ENCODE data around the gene CAMSAP3. TPM values are rescaled to one million over a fixed set of nuclear protein-coding genes. Genes with fewer than 3 reads are reported as not detected.

The CAMSAP3 gene
- total RNA-seq, 1 experiment from 2014 or later: 28.4 TPM

GRCh38 chr19:7560255-7560654, 35.4 kb upstream of the CAMSAP3 start:
- no peak overlapping the region for H4K5ac ChIP-seq (ENCODE audit: insufficient read length, low read depth, low read length)
- no peak overlapping the region for H4K91ac ChIP-seq (ENCODE audit: insufficient read length, low read depth, low read length)
- H3K27me3 Mint-ChIP-seq (ENCODE audit: low read depth): peaks cover 1% of the 10 kb centered on the region; the same call in 1 of the 2 replicates
- H3K4me1 Mint-ChIP-seq: peaks cover 0 to 2% of the 10 kb centered on the region in 2 experiments; a peak in 1 of 4 replicates
- H3K23ac ChIP-seq (ENCODE audit: insufficient read length, low read depth, low read length): no peak overlapping the region
- no peak overlapping the region for H2AK5ac ChIP-seq (ENCODE audit: insufficient read length, low read length)
- no peak overlapping the region for H3K4me2 ChIP-seq (ENCODE audit: insufficient read depth, insufficient read length, low read length)
- no peak overlapping the region for H3K18ac ChIP-seq (ENCODE audit: insufficient read length, low read depth, low read length)
- peaks cover 17 to 47% (median 32%) of the 10 kb centered on the region in 3 experiments; a peak in 6 of 7 replicates for H3K36me3 Mint-ChIP-seq (ENCODE audit: insufficient read depth in 1 of 3, low read depth in 3 of 3)
- H2BK15ac ChIP-seq (ENCODE audit: low read depth, low read length): no peak overlapping the region
- H3K27me3 ChIP-seq (ENCODE audit: insufficient read depth, low read length): no peaks in the 10 kb centered on the region
- H3K56ac ChIP-seq (ENCODE audit: insufficient read length, low read depth, low read length): no peak overlapping the region
- H3K23me2 ChIP-seq (ENCODE audit: insufficient read length, low read depth, low read length, poor library complexity, severe bottlenecking): no peaks in the 10 kb centered on the region
- no peak overlapping the region for H2BK20ac ChIP-seq (ENCODE audit: low read depth, low read length, poor library complexity, severe bottlenecking)
- H3K4me1 ChIP-seq (ENCODE audit: insufficient read depth, low read length): peaks cover 2% of the 10 kb centered on the region; the same call in 1 of the 2 replicates
- H2BK12ac ChIP-seq (ENCODE audit: insufficient read length, low read depth, low read length): no peak overlapping the region
- H3K27ac ChIP-seq (ENCODE audit: insufficient read length, low read depth, low read length): no peak overlapping the region
- H3K4ac ChIP-seq (ENCODE audit: low read depth, low read length): no peak overlapping the region
- no peaks in the 10 kb centered on the region for H3K79me1 ChIP-seq (ENCODE audit: insufficient read depth, low read depth, low read length, poor library complexity, severe bottlenecking)
- H2BK5ac ChIP-seq (ENCODE audit: insufficient read length, low read length): no peak overlapping the region
- TF ChIP-seq CTCF (conservative IDR thresholded peaks at IDR 0.05): no peak
- no peak for DNase-seq
- no peaks in the 10 kb centered on the region for H3K9me3 ChIP-seq (ENCODE audit: control insufficient read depth, low read depth, low read length)
- H2AFZ ChIP-seq (ENCODE audit: low read length): no peak overlapping the region
- no peak overlapping the region for H3K27ac Mint-ChIP-seq
- no CpG with 5 or more reads among the region's 2 CpGs for WGBS (ENCODE audit: extremely low coverage, insufficient read length, low lambda C conversion rate)
- H4K20me1 ChIP-seq (ENCODE audit: control insufficient read depth, insufficient read depth, insufficient read length): no peaks in the 10 kb centered on the region
- no peak overlapping the region for H2BK120ac ChIP-seq (ENCODE audit: low read depth, low read length, poor library complexity, severe bottlenecking)
- H3K9me3 Mint-ChIP-seq: no peaks in the 10 kb centered on the region; a peak in 1 of 5 replicates
- no peak overlapping the region for H3K4me3 Mint-ChIP-seq
- no peak overlapping the region for H3K14ac ChIP-seq (ENCODE audit: insufficient read depth, low read length)
- H3K9ac ChIP-seq (ENCODE audit: extremely low read depth, insufficient read length, low read length): no peak overlapping the region
- no peak overlapping the region for H4K8ac ChIP-seq (replicated peaks; ENCODE audit: insufficient read length, low read depth, low read length)
- H3K79me2 ChIP-seq (ENCODE audit: insufficient read depth, low read length): no peaks in the 10 kb centered on the region
- no peak overlapping the region for H3T11ph ChIP-seq (ENCODE audit: low read length)

All from H9 (cell line).